T-helper 2 cell treated with Interferon-gamma antibody and Interleukin-4, amounts not matched to agents 5 μg/mL and 100 μg/mL, for 36 hours (primary cell): ENCODE measurements around the gene MYH8.

ENCODE experiments used
- DNase-seq: peaks from one replicate; pipeline ENCODE4 v3.0.0; 2021; ENCODE audit warnings: low spot score
- H3K27ac Mint-ChIP-seq: one replicate; pipeline ENCODE4 v1.8.0; 2021; ENCODE audit warnings: mild to moderate bottlenecking, mixed read lengths
- H3K27me3 Mint-ChIP-seq: one replicate; pipeline ENCODE4 v1.8.0; 2021; ENCODE audit warnings: low read depth, mixed read lengths
- H3K36me3 Mint-ChIP-seq: one replicate; pipeline ENCODE4 v1.8.0; 2021; ENCODE audit warnings: low read depth, mixed read lengths
- H3K4me1 Mint-ChIP-seq: one replicate; pipeline ENCODE4 v1.8.0; 2021; ENCODE audit warnings: low read depth, mixed read lengths
- H3K4me3 Mint-ChIP-seq: one replicate; pipeline ENCODE4 v1.8.0; 2022; ENCODE audit warnings: mild to moderate bottlenecking, moderate library complexity, mixed read lengths
- H3K9me3 Mint-ChIP-seq: one replicate; pipeline ENCODE4 v1.8.0; 2021; ENCODE audit warnings: mixed read lengths

Gene MYH8

GRCh38 chr17:10421900-10422542, at the start of gene MYH8:
Gene MYH8, minus strand, starts transcription at chr17:10421950. Its CDS starts 1,723 bp downstream, at chr17:10420227.
- DNase-seq, result no peak
- H3K4me1 Mint-ChIP-seq, result no peaks in the 10 kb centered on the region
- no peak within 1 kb of the TSS for H3K27ac Mint-ChIP-seq
- H3K36me3 Mint-ChIP-seq, result no peaks in the 10 kb centered on the region
- H3K4me3 Mint-ChIP-seq, result no peak within 1 kb of the TSS
- peaks cover 2% of the 10 kb centered on the region for H3K27me3 Mint-ChIP-seq
- no peaks in the 10 kb centered on the region for H3K9me3 Mint-ChIP-seq

- no peak for DNase-seq
- Mint-ChIP-seq H3K27ac (no peak within 1 kb of the TSS), H3K27me3 (no peaks in the 10 kb centered on the region), H3K36me3 (no peaks in the 10 kb centered on the region), H3K4me3 (no peak within 1 kb of the TSS), H3K4me1 (no peaks in the 10 kb centered on the region), H3K9me3 (peaks cover 4% of the 10 kb centered on the region)
These were observed 47.7 kb upstream of the MYH8 start, which contains the start of gene MYH4 for GRCh38 chr17:10469459-10469858. Gene MYH4, minus strand, starts transcription at chr17:10469559. Its CDS starts 2,814 bp downstream, at chr17:10466745.

- Mint-ChIP-seq H3K27ac (no peak overlapping the region), H3K27me3 (no peaks in the 10 kb centered on the region), H3K4me3 (no peak overlapping the region), H3K36me3 (no peaks in the 10 kb centered on the region), H3K9me3 (peaks cover 9% of the 10 kb centered on the region), H3K4me1 (no peaks in the 10 kb centered on the region)
- no peak for DNase-seq
These were observed 41.7 kb upstream of the MYH8 start for GRCh38 chr17:10463402-10463801.

GRCh38 chr17:10460062-10460461, 38.3 kb upstream of the MYH8 start:
- DNase-seq, result no peak
- H3K36me3 Mint-ChIP-seq, result no peaks in the 10 kb centered on the region
- H3K4me1 Mint-ChIP-seq, result no peaks in the 10 kb centered on the region
- H3K27ac Mint-ChIP-seq, result no peak overlapping the region
- H3K9me3 Mint-ChIP-seq, result peaks cover 9% of the 10 kb centered on the region
- no peak overlapping the region for H3K4me3 Mint-ChIP-seq
- H3K27me3 Mint-ChIP-seq, result no peaks in the 10 kb centered on the region

- no peaks in the 10 kb centered on the region for H3K9me3 Mint-ChIP-seq
These were observed 37.0 kb upstream of the MYH8 start for GRCh38 chr17:10458701-10459100.

GRCh38 chr17:10457952-10458351, 36.2 kb upstream of the MYH8 start:
- no peaks in the 10 kb centered on the region for H3K9me3 Mint-ChIP-seq
- no peak for DNase-seq
- no peaks in the 10 kb centered on the region for H3K36me3 Mint-ChIP-seq
- H3K27me3 Mint-ChIP-seq, result no peaks in the 10 kb centered on the region
- no peak overlapping the region for H3K27ac Mint-ChIP-seq
- H3K4me1 Mint-ChIP-seq, result no peaks in the 10 kb centered on the region
- no peak overlapping the region for H3K4me3 Mint-ChIP-seq

More at GRCh38 chr17:10458701-10459100, 37.0 kb upstream of the MYH8 start:
- Mint-ChIP-seq H3K4me1 (no peaks in the 10 kb centered on the region), H3K27ac (no peak overlapping the region), H3K4me3 (no peak overlapping the region), H3K36me3 (no peaks in the 10 kb centered on the region), H3K27me3 (no peaks in the 10 kb centered on the region)
- no peak for DNase-seq

- H3K27me3 Mint-ChIP-seq, result no peaks in the 10 kb centered on the region
- no peaks in the 10 kb centered on the region for H3K4me1 Mint-ChIP-seq
- no peak overlapping the region for H3K4me3 Mint-ChIP-seq
- no peaks in the 10 kb centered on the region for H3K9me3 Mint-ChIP-seq
- no peak overlapping the region for H3K27ac Mint-ChIP-seq
- no peaks in the 10 kb centered on the region for H3K36me3 Mint-ChIP-seq
- DNase-seq, result no peak
These were observed 25.5 kb upstream of the MYH8 start for GRCh38 chr17:10447026-10447931.

GRCh38 chr17:10439816-10440215, 18.1 kb upstream of the MYH8 start:
- H3K27me3 Mint-ChIP-seq, result no peaks in the 10 kb centered on the region
- H3K9me3 Mint-ChIP-seq, result no peaks in the 10 kb centered on the region
- H3K36me3 Mint-ChIP-seq, result no peaks in the 10 kb centered on the region
- DNase-seq, result no peak
- H3K4me1 Mint-ChIP-seq, result no peaks in the 10 kb centered on the region
- no peak overlapping the region for H3K27ac Mint-ChIP-seq
- H3K4me3 Mint-ChIP-seq, result no peak overlapping the region

- H3K9me3 Mint-ChIP-seq, result no peaks in the 10 kb centered on the region
- H3K27me3 Mint-ChIP-seq, result no peaks in the 10 kb centered on the region
- no peak for DNase-seq
- H3K4me1 Mint-ChIP-seq, result no peaks in the 10 kb centered on the region
- H3K4me3 Mint-ChIP-seq, result no peak overlapping the region
- no peak overlapping the region for H3K27ac Mint-ChIP-seq
- H3K36me3 Mint-ChIP-seq, result no peaks in the 10 kb centered on the region
These were observed 13.3 kb upstream of the MYH8 start for GRCh38 chr17:10435096-10435495.

GRCh38 chr17:10429421-10430045, 7.8 kb upstream of the MYH8 start:
- Mint-ChIP-seq H3K4me3 (no peak overlapping the region), H3K27me3 (no peaks in the 10 kb centered on the region), H3K27ac (no peak overlapping the region), H3K36me3 (no peaks in the 10 kb centered on the region), H3K9me3 (no peaks in the 10 kb centered on the region), H3K4me1 (no peaks in the 10 kb centered on the region)
- no peak for DNase-seq

- H3K27ac Mint-ChIP-seq, result no peak overlapping the region
- no peaks in the 10 kb centered on the region for H3K9me3 Mint-ChIP-seq
- H3K4me3 Mint-ChIP-seq, result no peak overlapping the region
- DNase-seq, result no peak
- H3K27me3 Mint-ChIP-seq, result no peaks in the 10 kb centered on the region
- H3K36me3 Mint-ChIP-seq, result no peaks in the 10 kb centered on the region
- H3K4me1 Mint-ChIP-seq, result no peaks in the 10 kb centered on the region
These were observed 7.0 kb upstream of the MYH8 start for GRCh38 chr17:10428781-10429180.

GRCh38 chr17:10421211-10421610, 539 bp downstream of the MYH8 start:
- no peak for DNase-seq
- Mint-ChIP-seq H3K36me3 (no peaks in the 10 kb centered on the region), H3K9me3 (no peaks in the 10 kb centered on the region), H3K4me3 (no peak overlapping the region), H3K4me1 (no peaks in the 10 kb centered on the region), H3K27me3 (peaks cover 2% of the 10 kb centered on the region), H3K27ac (no peak overlapping the region)

- Mint-ChIP-seq H3K36me3 (no peaks in the 10 kb centered on the region), H3K4me3 (no peak overlapping the region), H3K27ac (no peak overlapping the region), H3K27me3 (peaks cover 2% of the 10 kb centered on the region), H3K9me3 (no peaks in the 10 kb centered on the region), H3K4me1 (no peaks in the 10 kb centered on the region)
- DNase-seq, result no peak
These were observed 939 bp downstream of the MYH8 start for GRCh38 chr17:10420811-10421210.

- no peak overlapping the region for H3K4me3 Mint-ChIP-seq
- no peaks in the 10 kb centered on the region for H3K9me3 Mint-ChIP-seq
- peaks cover 2% of the 10 kb centered on the region for H3K27me3 Mint-ChIP-seq
- DNase-seq, result no peak
- H3K4me1 Mint-ChIP-seq, result no peaks in the 10 kb centered on the region
- H3K27ac Mint-ChIP-seq, result no peak overlapping the region
- no peaks in the 10 kb centered on the region for H3K36me3 Mint-ChIP-seq
These were observed 4.3 kb downstream of the MYH8 start for GRCh38 chr17:10417431-10417830.
